Tibial nerve (tissue), 3 donors: ENCODE results near the gene ARHGEF11.

Experiments used
- CTCF ChIP-seq, 5 experiments: fragments of 200-600 bp in 3 of 5; fragments of 450-650 bp in 2 of 5; sonication (generic) in 3 of 5; IDR thresholded peaks; one replicate each; pipeline ENCODE4 v1.5.1; 2016 to 2019; ENCODE audit warnings: antibody characterized with exemption in 5 of 5, mild to moderate bottlenecking in 3 of 5, moderate library complexity in 2 of 5
- POLR2A ChIP-seq, 2 donors: fragments of 450-650 bp; IDR thresholded peaks; one replicate each; pipeline ENCODE4 v1.6.1; 2017; ENCODE audit warnings: antibody characterized with exemption in 2 of 2, mild to moderate bottlenecking in 2 of 2, moderate library complexity in 2 of 2

GRCh38 chr1:157000686-157001085 lies 44.9 kb downstream of the ARHGEF11 start:
- TF ChIP-seq CTCF (IDR thresholded peaks at IDR 0.05): no peak
- TF ChIP-seq POLR2A (IDR thresholded peaks at IDR 0.05): no peak
